GM18508 (cell line): ENCODE measurements around the gene NIBAN1.
"Not testable (repeated sequence)": the region's sequence is repeated elsewhere in the genome, so short reads cannot be mapped to it uniquely, and the experiment has no call there.

Source experiments
- ATAC-seq: cut with Tn5 transposase; IDR thresholded peaks from one replicate; pipeline ENCODE4 v1.9.1; 2021; ENCODE audit warnings: moderate number of reproducible peaks; ENCODE audit not compliant: insufficient read depth, unreplicated experiment

Gene NIBAN1

DNA sequence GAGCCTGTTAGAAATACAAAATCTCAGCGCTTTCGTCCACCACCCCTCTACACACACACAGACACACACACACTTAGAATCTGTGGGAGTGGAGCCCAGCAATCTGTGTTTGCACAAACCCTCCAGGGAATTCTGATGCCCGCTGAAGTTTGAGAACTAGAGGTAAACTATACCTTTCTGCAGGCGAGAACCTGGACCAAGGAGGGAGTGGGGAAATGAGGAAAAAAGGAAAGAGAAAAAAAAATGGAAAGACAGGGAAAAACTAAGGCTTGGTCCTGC is 468 bp upstream of the NIBAN1 start:
- ATAC-seq = no peak

GRCh38 chr1:184973272-184974055 is 844 bp downstream of the NIBAN1 start:
- peak; percentile 43 for ATAC-seq

- no peak for ATAC-seq
Observed at GRCh38 chr1:184972315-184973055, 1.8 kb downstream of the NIBAN1 start.

DNA sequence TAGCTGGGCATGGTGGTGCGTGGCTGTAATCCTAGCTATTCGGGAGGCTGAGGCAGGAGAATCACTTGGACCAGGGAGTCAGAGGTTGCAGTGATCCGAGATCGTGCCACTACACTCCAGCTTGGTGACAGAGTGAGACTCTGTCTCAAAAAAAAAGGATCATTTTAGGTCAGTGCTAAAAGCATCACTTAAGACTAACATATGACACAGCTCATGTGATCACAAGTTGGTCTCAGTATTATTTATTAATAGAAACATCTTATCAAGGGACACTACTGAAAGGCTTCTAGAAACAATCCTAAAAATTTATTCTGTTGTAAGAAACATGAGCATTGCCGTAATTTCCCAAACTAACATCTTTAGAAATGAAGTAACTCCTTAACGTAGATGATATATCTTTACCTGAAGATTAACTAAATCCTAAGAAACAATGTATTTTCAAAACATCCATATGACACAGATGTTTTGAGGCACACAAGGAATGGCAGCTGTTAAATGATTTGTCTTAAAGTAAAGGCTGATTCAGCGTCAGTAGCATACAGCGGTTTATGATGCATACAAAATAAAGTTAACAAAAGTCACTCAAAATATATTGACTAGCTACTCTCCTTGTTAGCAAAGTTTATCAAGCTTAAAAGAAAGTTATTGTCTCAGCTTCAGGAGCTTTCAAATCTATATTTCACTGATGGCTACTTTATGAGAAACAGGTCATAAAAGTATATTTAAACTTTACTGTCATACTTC is 2.6 kb downstream of the NIBAN1 start:
- no peak for ATAC-seq

DNA sequence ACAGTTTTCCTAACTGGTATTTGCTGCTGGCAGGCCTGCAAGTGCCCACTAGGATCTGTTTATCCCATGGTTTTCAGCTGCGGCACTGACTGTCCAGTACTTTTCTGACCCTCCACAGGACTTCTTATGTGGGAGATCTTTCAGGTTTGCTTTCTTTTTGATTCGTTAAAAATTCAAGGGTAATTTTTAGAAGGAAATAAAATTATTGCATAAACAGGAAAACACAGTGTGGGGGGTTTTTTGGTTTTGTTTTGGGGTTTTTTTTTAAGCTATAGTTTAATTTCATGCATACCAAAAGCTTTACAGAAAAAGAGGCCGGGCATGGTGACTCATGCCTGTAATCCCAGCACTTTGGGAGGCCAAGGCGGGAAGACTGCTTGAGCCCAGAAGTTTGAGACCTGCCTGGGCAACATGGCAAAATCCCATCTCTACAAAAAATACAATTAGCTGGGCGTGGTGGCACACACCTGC is 3.6 kb downstream of the NIBAN1 start:
- no peak for ATAC-seq

DNA sequence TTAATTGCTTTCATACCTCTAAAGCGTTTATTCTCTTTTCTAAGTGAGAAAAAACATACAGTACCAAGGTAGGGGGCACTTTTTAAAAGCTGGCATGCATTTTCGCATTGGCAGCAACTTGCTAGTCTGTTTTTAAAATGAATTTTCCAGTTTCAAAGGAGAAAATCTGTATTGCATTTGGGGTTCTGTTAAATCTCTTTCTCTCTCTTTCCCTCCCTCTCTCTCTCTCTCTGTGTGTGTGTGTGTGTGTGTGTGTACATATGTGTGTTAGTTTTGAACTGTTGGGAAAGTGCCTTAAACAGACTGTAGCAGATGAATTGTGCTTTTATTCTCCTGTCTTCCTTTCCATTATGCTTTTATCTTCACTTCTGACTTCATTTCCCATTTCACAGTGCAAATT is 7.3 kb downstream of the NIBAN1 start:
- ATAC-seq = no peak

- ATAC-seq = no peak
Observed at GRCh38 chr1:184965944-184966860, 8.1 kb downstream of the NIBAN1 start.

- ATAC-seq = no peak
Observed at GRCh38 chr1:184965439-184965838, 8.9 kb downstream of the NIBAN1 start.

DNA sequence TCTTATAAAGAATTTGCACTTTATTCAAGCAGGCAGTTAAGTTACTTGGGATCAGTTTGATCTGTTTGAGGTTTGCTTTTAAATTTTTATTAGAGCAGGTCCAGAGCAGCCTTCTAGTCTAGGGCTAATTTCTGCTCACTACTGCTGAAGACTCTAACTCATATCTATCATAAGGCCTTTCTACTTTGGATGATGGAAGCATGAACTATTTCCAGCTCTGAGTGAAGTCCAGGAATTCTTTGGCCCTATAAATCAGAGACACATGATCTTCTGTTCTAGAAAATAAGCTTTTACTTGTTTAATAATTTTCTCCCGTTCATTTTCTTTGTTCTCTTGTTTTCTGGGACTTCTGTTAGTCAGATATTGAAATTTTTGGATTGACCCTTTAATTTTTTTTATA is 14.7 kb downstream of the NIBAN1 start:
- ATAC-seq = no peak

DNA sequence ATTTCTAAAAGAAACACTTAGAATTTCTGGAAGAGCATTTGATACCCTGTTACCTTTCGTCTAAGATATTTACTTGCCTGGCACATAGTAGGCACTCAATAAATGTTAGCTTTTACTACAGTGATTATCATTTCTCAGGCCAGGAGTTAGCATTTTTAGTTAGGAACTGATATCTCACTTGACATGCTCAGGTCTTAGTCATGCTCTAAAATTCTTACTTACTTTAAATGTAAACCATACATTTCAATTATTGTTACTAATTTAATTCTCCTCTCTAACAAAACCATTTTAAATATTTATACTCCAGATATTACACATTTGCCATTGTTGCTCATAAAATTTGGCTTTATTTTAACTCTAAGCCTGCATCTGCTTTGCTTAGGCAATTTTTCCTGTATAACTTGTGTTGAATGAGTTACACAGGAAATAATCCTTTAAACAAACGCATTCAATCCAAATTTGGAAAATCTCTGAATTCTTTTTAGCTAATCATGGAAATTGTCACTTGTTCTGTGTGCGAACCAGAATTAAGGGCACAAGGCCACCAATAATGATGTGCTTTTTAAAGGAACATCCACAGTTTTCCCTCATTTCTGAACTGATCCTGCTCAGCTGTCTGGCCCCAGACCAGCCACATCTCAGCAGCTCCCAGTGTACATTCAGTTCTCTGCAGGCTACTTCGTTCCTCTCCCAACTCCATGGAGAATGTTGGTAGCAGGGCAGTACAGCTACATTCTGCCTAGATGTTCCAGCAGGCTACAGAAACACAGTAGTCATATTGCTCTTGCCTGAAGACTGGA is 15.6 kb downstream of the NIBAN1 start:
- ATAC-seq = no peak

- ATAC-seq = not testable (repeated sequence)
Observed at GRCh38 chr1:184957901-184958300, 16.4 kb downstream of the NIBAN1 start.

GRCh38 chr1:184956999-184957700 is 17.2 kb downstream of the NIBAN1 start:
- no peak for ATAC-seq

DNA sequence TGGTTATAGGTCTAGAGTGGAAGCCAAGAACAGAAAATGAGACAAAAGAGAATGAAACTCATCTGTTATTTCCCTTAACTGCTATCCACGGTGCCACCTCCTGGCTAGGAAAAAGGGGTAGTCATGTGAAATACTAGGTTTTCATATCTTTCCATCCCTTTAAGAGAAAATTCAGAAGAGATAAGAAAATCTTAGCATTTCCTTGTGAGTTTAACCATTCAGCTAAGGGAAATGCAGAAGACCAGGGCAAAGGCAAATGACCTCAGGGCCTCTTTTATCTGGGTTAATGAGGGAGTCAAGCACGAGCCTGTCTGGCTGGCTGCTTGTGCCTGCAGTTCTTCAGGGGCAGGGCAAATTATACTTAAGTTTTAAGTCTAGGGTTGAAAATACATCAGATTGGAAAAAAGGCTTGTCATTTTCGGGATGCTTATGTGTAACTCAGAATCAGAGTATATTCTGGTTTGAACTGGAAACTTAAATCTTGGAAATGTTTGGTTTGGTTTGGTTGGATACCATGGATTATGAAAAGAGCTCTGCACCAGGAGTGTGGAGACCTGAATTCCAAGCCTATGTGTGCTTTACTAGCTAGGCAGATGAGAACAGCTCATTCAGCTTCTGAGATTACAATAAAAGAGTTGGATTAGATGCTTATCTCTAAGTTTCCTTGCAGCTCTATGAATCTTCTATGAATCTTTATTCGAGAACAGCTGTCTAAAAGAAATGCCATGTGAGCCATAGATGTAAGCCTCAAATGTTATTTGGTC is 19.9 kb downstream of the NIBAN1 start:
- no peak for ATAC-seq

DNA sequence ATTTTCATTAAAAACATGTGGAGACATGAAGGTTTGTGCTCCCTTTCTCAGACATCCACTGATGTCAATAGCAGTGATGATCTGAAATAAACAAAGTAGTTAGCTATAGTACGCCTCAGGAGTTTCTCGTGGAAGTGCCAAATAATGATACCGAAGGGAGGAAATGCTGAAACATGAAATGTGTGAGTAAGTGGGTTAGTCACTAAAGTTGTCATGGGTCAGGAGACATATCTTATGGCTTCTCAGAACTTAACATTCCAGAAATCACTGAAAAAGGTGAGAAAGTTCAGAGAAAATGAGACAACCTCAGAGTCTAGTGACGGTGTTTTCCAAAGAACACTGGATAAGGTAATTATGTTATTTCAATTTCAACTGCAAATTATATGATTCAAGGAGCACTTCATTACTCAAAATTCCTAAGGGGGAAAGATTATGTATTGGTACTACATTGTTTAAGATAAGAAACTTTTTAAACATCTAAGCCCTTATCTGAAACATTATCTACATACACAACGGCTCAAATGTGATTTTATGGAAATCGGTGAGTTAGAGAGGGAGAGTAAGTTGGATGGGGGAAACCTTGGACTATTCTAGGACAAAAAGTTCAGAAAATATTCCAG is 20.6 kb downstream of the NIBAN1 start:
- no peak for ATAC-seq

- ATAC-seq = no peak
Observed at GRCh38 chr1:184952428-184952827, 21.9 kb downstream of the NIBAN1 start.

DNA sequence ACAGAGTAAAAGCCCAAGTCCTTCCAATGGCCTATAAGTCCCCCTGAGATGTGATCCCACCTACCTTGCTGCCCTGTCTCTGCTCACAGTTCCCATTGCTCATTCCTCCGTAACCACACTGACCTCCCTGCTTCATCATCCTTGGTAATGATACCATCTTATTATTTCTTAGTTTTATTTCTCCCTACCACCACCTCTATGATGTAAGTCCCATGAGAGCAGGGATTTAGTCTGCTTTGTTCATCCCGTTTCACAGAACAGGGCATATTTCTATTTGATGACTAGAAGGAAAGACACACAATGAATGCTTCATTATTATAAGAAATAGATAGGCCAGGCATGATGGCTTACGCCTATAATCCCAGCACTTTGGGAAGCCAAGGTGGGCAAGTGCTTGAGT is 22.5 kb downstream of the NIBAN1 start:
- ATAC-seq = no peak

DNA sequence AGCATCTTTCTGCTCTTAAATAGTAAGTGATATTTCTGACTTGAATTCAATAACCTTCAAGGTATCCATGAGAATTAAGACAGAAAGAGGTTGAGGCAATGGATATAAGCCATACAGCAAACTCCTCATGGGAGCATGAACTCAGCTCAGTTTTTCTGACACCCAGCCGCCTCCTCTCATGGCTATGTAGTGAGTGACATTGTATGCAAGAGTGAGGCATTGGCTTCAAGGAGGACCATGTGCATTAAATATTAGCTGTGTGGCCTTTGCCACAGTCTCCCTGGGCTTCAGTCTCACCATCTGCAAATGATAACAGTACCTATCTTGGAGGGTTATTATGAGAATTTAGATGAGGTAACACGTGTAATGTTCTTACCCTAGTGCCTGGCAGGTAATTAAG is 23.4 kb downstream of the NIBAN1 start:
- no peak for ATAC-seq

- no peak for ATAC-seq
Observed at GRCh38 chr1:184950227-184950626, 24.1 kb downstream of the NIBAN1 start.
